B cell (primary cell): ENCODE measurements around the gene TPO.

ENCODE experiments used
- CTCF ChIP-seq: fragments of 200-600 bp; IDR thresholded peaks from one replicate; pipeline ENCODE4 v1.8.0; 2022; ENCODE audit warnings: antibody characterized with exemption, mild to moderate bottlenecking
- EZH2 ChIP-seq: IDR thresholded peaks from 2 replicates; pipeline ENCODE4 v1.6.1; 2012; ENCODE audit warnings: borderline replicate concordance, low read depth, mild to moderate bottlenecking, moderate library complexity, low read length; ENCODE audit not compliant: insufficient read depth, poor library complexity, severe bottlenecking

- TF ChIP-seq CTCF (no peak), EZH2 (no peak)
Measured at GRCh38 chr2:1406434-1406833, 6.8 kb upstream of the TPO start.
